HPDE6-E6E7 (cell line): ENCODE measurements around the gene MAU2.
A peak's percentile ranks its signal among the peaks of the same experiment; 100 is the strongest.
"Not testable (repeated sequence)": the region's sequence is repeated elsewhere in the genome, so short reads cannot be mapped to it uniquely, and the experiment has no call there.

Experiments
- DNase-seq: peaks from one replicate; pipeline ENCODE4 v3.0.0; 2011; ENCODE audit warnings: missing footprints; ENCODE audit errors: extremely low spot score

The MAU2 gene

GRCh38 chr19:19345970-19346369, 25.3 kb downstream of the MAU2 start:
- no peak for DNase-seq

GRCh38 chr19:19347401-19348110, 26.9 kb downstream of the MAU2 start:
- DNase-seq: no peak

GRCh38 chr19:19348266-19348665, 27.6 kb downstream of the MAU2 start:
- no peak for DNase-seq

DNA sequence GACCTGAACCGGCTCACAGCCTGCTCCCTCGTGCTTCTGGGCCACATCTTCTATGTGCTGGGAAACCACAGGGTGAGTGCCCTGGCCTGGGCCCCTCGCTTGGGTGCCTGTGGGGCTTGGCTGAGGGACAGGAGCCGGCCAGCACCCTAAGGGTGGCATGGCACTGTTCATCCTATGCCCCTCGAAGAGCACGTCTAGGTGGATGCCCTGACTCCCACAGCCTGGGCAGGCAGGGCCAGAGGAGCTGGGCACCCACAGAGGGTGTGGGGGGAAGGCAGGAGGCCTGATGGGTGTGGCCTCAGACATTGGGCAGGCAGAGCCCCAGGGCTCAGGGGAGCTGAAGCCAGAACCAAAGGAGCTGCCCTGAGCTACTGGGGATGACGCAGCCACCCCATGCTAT, 28.7 kb downstream of the MAU2 start:
- DNase-seq: no peak

DNA sequence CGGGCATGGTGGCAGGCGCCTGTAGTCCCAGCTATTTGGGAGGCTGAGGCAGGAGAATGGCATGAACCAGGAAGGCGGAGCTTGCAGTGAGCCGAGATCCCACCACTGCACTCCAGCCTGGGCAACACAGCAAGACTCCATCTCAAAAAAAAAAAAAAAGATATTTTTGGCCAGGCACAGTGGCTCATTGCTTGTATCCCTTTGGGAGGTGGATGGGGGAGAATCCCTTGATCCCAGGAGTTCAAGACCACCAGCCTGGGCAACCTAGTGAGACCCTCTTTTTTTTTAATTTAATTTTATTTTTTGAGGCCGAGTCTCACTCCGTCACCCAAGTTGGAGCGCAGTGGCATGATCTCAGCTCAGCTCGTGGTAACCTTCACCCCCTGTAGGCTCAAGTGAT, 30.1 kb downstream of the MAU2 start:
- DNase-seq: not testable (repeated sequence)

GRCh38 chr19:19352823-19353222, 32.2 kb downstream of the MAU2 start:
- no peak for DNase-seq

DNA sequence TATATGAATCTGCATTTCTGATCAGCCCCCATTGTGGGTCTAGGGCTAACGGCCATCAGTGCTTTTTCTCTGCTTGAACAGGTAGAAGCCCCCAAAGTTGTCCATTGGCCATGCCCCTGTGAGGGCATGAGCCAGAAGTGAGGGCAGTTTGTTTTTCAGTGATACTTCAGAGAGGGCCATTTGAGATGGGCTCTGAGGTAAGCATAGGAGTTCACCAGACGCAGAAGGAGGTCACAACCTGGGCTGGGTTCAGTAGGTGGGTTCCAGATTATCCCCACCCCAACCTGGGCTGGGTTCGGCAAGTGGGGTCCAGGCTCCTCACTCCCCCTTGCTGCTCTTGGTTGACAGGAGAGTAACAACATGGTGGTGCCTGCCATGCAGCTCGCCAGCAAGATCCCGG, 33.4 kb downstream of the MAU2 start:
- DNase-seq: no peak

GRCh38 chr19:19354932-19355331, 34.3 kb downstream of the MAU2 start:
- DNase-seq: no peak

GRCh38 chr19:19355606-19356139, 35.0 kb downstream of the MAU2 start:
- DNase-seq: no peak

DNA sequence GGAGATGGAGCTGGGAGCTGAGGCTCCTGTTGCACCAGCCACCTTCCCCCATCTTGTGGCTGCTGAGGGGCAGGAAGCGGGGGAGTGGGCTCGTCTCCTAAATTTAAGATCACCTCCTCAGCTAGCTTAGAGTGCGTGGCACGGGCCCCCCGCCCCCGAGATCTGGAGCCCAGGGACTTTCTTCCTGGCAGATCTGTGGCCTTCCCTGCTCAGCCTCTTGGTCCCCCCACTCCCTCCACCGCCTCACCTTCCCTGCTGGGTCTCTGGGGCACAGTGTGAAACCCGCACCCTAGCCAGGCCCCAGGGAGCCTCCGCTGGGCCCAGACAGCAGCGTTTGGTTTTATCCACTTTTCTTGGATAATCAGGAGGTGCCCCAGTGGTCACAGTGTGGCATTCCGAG, 35.9 kb downstream of the MAU2 start:
- no peak for DNase-seq

DNA sequence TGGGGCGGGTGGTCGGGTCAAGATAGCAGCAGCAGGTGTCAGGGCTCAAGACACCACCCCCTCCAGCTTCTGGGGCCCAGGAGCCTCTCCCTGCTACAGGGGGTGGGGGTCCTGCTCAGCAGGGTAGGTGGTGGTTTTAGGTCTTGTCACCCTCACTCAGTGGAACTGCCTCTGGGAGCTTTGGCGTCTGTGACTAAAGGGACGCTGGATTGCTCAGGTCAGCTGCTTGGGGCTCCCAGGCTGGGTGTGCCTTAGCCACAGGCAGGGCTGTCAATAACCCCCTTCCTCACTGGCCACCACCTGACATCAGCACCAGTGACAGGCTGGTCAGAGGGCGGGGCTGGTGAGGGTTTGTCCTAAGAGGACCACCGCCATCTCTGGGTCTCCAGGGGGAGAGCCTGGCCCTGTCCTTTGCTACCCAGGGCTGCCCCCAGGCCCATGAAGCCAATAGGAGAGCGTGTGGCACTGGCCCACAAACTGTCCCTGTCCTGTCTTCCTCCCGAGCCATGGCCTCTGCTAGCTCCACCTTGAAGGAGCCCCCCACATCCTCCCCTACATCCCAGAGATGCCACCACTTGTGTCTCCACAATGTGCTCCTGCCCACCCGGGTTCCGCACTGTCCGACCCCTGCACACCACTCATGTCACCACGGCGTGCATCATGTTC, 36.4 kb downstream of the MAU2 start:
- DNase-seq: no peak

DNA sequence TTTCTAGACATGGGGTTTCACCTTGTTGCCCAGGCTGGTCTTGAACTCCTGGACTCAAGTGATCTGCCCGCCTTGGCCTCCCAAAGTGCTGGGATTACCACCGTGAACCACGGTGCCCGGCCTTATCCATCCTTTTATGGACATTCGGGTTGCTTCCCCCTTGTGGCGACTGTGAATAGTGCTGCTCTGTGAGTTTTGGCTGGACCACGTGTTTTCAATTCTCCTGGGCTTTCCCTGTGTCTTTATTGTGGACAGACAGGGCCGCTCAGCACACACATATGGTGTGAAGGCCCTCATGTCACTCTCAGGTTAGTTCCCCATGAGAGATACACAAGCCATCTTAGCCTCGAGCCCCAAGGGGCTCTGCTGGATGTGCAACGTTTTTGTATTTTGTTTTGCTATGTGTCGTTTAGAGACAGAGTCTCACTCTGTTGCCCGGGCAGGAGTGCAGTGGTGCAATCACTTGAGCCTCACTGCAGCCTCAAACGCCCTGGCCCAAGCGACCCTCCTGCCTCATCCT, 40.5 kb downstream of the MAU2 start:
- DNase-seq: peak; percentile 76

DNA sequence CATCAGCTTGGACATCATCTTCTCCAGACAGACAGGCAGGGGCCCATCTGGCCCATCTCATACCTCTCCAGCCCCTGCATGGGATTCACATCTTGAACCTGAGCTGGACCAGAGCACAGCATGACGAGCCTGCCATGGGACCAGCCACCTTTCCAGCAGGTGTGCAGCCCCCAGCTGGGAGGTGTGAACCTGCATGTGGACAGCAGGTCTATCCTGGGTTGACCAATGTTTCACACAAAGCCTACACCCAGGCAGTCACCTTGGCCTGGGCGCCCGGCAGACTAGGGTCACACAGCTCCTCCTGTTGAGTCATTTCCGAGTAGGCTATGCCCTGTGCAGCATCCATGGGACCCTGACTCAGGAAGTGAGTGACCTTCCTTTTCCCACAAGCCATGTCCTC, 41.4 kb downstream of the MAU2 start:
- DNase-seq: no peak

GRCh38 chr19:19366434-19367396, 46.1 kb downstream of the MAU2 start:
- DNase-seq: peak; percentile 64

GRCh38 chr19:19368087-19368486, 47.5 kb downstream of the MAU2 start:
- DNase-seq: no peak

- DNase-seq: no peak
These were observed 50.4 kb downstream of the MAU2 start for GRCh38 chr19:19371059-19371458.

- no peak for DNase-seq
These were observed 52.2 kb downstream of the MAU2 start for GRCh38 chr19:19372656-19373416.

GRCh38 chr19:19379527-19379926, 58.9 kb downstream of the MAU2 start:
- no peak for DNase-seq

- not testable (repeated sequence) for DNase-seq
These were observed 59.7 kb downstream of the MAU2 start for GRCh38 chr19:19380316-19380715.

DNA sequence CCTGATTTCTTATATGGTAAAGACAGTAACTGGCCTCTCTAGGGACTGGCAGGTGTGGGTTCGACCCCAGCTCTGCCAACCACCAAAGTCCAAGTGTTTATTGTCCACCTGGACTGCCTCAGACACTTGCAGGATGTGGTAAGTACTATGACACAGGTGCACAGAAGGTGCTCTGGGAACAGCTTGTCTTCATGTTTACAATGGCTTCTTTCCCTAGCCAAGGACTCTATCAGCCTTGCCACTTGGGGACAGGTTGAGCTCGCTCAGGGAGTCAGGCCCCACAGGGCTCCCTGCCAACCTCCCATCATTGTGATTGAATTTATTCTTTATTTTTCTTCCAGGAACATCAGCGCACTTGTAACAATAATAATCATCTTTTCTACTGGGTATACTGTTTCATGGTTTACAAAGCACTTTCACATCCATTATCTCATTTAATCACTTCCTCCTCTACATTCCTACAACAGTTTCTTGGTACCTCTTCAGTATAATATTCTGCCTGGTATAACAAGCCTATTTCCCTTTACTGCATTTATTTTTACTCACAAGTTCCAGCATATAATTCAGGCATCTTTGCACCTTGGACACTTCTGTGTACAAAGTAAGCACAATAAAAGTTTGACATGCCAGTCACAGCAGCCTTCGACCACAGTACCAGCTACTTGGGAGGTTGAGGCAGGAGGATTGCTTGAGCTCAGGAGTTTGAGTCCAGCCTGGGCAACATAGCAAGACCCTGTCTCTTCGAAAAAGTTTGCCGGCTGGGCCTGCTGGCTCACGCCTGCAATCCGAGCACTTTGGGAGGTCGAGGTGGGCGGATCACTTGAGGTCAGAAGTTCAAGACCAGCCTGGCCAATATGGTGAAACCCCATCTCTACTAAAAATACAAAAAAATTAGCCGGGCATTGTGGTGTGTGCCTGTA, 60.6 kb downstream of the MAU2 start:
- DNase-seq: no peak
